ENCODE results near the gene CD33.

CD33 gene

DNA sequence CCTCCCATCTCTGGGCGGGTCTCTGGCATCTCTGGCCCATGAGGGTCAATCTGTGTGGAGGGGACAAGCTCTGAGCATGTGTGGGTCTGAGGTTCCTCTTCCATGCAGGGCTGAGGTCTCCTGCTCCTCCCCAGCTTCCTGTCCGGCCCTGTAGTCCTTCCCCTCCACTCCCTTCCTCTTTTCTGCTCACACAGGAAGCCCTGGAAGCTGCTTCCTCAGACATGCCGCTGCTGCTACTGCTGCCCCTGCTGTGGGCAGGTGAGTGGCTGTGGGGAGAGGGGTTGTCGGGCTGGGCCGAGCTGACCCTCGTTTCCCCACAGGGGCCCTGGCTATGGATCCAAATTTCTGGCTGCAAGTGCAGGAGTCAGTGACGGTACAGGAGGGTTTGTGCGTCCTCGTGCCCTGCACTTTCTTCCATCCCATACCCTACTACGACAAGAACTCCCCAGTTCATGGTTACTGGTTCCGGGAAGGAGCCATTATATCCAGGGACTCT lies at the start of gene CD33:
Gene CD33, plus strand, starts transcription at position 183 of the 496 bp plus-strand sequence. Its CDS starts 39 bp downstream, at position 222.
- DNase-seq: peak; percentile 3 to 47

DNA sequence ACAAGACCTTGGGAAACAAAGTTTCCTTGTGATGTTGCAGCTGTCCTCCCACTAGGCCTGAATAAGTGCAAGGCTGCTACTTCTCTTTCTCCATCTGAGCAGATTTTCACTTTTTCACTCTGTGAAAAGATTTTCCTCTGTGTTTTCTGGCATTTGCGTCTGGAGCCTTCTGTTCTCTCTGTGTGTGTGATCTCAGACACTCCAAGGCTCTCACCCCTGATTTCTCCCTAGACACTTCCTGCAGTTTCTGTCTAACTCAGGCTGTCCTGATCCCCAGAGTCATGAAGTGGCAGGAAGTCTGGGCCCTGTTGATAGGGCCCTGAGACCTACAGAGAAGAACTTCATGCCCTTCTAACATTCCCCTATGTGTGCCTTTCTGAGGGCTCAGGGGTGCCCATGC lies 45.6 kb upstream of the CD33 start:
- no peak for DNase-seq

DNA sequence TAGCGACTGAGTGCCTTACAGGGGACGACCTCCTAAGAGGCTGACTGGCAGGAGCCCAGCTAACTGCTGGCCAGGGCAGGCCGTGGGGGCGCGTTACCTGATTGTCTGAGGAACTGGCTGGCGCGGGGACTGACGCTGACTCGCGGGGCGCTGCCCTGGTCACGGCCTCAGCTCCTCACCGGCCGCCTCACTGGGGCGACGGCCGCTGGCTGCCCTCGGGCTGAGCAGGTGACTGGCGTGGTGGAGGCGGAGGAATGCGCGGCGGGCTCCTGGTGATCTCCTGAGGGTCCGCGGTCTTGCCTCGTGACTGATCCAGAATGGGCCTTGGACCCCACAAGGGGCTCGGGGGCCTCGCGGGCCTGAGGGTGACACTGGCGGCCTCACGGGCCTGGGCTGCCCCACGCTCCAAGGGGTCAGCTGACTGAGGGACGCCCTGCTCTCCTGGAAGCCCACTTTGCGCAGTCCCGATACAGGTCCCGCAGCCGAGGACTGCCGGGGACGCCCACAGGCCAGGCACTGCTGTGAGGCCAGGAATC lies 43.4 kb upstream of the CD33 start:
- no peak for DNase-seq

DNA sequence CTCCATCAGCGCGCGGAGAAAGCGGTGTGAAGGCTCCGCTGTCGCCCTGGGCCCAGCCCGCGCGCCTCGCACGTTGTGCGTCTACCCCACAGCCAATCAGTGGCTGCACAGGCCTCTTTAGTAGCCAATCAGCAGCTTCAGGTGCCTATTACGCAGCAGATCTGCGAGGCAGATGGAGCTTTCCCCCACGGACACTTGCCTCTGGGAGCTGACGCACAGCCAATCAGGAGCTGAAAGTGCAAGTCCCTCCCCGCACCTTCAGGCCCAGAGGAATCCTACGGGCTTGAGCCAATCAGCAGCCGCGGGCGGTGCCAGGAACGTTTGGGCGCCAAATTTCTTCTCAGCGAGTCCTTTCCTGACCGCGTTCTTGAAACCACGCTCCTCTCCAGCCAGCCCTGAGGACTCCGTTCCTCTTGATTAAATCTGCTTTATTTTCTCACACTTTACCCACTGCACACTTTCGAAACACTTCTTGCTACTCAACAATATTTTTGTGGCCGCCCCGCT lies 42.9 kb upstream of the CD33 start:
- DNase-seq: peak in 1 of 2 donors; percentile 51

DNA sequence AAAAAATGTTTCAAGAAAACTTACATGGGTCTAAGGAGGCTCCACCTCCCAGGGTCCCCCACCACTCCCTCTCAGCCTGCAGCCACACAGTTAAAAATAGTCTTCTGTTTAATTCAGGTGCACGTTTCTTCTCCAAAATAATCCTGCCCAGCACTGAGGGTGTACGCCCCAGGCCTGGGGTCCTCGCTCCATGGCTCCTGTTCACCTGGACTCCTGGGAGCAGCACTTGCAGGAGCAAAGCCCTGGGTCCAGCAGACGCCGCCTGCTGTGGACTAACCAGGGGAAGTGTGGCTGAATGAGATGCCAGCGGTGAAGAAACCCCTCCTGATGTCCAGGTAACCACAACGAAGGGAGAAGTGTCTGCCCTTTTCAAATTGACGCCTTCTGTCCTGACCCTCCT lies 41.3 kb upstream of the CD33 start:
- no peak for DNase-seq

DNA sequence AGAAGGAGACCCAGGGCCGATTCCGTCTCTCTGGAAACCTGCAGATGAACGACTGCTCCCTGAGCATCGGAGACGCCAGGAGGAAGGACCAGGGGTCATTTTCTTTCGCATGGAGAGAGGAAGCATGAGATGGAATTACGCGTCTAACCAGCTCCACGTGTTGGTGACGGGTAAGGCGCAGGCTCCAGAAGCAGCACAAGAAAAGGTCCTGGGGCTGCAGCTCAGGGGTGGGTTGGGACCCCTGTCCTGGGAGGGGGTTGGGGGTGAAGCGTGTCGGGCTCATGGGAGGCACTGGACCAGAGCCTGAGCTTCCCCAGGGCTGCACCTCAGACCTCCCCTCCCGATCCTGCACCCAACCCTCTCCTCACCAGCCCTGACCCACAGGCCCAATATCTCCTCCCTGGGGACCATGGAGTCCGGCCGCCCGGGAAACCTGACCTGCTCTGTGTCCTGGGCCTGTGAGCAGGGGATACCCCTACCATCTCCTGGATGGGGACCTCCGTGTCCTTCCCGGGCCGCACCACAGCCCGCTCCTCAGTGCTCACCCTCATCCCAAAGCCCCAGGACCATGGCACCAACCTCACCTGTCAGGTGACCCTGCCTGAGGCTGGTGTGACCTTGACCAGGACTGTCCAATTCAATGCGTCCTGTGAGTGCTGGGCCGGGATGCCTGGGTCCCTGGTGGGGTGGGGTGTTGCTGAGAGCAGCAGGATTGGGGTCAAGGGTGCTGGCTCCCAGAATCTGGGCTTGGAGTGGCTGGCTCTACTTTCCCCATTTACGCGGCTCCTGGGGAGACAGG lies 39.6 kb upstream of the CD33 start:
- no peak for DNase-seq

DNA sequence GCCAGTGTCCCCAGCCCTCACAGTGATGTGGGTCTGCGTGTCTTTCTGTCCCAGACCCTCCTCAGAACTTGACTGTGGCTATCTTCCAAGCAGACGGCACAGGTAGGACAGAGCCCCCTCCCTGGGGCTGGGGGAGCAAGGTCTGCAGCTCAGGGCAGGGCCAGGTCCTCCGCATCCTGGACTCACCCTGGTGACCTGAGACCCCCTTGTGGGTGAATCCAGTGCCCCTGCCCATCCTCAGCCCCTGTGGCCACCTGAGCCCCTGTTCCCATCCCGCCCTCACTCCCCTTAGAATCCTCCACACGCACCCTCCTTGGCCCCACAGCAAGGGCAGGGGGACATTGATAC lies 39.0 kb upstream of the CD33 start:
- no peak for DNase-seq

DNA sequence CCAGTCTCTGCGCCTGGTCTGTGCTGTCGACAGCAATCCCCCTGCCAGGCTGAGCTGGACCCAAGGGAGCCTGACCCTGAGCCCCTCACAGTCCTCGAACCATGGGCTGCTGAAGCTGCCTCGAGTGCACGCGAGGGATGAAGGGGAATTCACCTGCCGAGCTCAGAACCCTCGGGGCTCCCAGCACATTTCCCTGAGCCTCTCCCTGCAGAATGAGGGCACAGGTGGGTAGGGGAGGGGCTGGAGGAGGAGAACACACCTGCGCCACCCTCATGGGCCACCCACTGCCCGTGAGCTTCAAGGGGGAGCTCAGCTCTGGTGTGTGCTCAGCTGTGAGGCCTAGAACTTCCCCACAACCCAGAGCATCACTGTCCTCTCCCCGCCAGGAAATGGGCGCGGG lies 38.6 kb upstream of the CD33 start:
- no peak for DNase-seq

DNA sequence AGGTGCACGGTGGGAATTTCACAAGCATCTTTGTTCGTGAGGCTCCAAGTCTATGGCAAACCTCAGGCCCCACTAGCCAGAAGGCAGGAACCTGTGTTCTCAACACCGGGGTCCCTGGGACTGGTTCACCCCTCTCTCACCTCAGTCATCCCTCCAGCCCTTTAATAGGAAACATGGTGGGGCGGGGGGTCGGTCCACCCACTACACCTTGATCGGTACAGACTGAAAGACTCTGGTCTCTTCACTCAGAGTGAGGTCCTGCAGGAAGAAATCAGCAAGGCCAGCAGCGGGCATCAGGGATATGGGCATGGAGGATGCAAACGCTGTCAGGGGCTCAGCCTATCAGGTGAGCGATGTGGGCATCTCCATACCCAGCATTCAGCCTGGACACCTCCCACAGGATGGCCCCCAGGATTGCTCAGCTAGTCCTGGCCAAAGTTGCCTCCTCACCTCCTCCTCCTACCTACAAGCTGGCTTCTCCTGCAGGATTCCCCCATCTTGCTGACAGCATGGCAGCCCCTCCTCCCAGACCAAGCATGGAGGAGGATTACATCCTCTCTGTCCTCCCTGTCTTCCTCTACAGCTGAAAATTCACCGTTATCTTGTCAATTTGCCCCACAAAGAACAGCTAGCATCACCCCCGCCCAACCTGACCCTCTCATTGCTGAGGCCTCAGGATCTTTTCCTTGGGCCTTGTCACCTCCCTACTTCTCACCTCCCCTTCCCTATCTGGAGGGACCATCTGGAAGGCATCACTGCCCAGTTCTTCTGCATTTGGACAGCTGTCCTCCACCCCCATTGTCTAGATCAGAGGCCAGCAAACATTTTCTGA lies 37.3 kb upstream of the CD33 start:
- DNase-seq: no peak

DNA sequence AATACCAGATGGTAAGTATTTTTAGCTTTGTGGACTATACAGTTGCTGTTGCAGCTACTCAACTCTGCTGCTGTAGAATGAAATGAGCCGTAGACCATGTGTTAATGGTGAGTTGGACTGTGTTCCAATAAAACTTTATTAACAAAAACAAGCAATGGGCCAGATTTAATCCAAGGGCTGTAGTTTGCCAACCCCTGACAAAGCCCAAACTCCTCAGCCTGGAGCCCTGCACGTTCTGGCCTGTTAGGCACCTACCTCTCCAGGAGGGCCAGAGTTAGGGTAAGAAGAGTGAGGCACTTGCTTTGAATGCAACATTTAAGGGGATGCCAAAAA lies 36.7 kb upstream of the CD33 start:
- DNase-seq: no peak

DNA sequence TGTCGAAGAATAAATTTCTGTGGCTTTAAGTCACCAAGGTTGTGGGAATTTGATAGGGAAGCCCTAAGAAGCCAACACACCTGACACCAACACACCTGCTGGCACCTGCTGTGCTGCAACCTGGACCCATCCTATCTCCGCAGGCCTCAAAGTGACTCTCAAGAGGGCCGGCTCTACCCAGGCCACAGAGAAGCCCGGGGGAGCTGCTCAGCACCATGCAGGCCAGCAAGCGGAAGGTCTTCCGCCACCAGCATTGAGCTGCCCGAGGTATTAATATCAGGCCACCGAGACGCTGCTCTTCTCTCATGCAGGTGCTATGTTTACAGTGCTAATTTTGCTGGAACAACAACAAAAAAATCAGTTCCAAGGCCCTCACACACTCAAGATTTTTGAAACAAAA lies 32.2 kb upstream of the CD33 start:
- no peak for DNase-seq

DNA sequence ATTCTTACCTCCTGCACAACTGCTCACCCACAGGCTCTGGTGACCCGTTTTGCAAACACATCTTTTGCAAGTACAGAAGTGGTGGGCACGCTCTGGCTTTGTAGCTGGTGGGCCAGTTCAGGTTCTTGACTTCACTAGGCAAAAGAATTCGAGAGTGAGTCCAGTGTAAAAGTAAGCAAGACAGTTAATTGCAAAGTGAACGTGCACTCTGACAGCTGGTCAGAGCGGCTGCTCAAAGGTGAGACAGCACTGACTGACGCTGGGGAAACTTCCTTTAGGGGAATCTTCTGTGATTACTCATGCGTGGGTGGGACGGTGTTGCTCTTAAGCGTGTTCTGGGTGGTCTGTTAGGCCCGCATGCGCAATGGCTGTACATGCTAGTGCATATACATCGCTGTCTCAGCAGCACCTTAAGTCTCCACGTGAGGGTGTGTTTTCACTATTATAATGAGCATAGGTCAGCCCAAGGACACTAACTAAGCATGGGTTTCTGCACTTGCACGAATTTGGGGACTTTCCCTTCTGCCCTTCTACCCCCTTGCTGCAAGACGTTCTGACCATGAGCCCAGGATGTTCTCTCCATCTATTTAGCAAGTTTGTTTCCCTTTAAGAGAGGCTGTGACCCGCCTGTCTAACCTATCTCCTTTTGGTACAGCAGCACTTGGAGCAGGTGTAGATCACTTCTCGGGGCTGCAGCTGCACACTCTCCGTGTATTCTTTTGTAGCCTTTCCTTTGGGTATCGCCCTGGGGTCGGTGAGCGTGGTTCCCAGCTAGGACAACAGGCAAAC lies 30.2 kb upstream of the CD33 start:
- peak in 1 of 2 donors; percentile 44 for DNase-seq

DNA sequence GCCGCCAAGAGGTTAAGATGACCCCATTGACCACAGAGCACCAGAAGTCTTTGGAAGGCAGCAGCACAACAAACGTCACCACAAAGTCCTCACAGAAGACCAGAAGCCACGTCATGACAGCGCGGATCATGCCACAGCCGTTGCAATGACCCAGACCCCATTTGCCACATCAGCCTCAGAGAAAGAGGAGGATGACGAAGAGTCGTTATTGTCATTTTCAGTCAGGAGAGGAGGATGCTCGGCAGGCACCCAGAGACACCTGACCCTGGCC lies 29.6 kb upstream of the CD33 start:
- DNase-seq: no peak

DNA sequence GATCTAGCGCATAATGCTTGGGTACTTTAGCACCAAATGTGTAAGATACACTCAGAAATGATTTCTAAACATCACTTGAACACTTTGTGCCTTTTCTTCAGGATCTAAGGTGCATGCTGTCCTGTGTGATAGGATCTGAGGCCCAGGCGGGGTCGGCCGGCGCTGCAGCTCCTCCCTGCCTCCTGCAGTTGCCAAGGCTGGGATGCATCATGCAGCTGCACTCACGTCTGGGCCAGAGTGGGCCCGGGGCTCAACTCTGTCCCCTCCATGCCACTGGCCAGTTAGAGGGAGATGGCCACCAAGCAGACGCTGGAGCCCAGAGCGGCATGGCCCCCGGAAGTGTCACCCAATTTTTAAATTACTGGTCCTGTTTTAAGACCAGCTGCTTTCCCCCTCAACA lies 29.3 kb upstream of the CD33 start:
- DNase-seq: no peak

DNA sequence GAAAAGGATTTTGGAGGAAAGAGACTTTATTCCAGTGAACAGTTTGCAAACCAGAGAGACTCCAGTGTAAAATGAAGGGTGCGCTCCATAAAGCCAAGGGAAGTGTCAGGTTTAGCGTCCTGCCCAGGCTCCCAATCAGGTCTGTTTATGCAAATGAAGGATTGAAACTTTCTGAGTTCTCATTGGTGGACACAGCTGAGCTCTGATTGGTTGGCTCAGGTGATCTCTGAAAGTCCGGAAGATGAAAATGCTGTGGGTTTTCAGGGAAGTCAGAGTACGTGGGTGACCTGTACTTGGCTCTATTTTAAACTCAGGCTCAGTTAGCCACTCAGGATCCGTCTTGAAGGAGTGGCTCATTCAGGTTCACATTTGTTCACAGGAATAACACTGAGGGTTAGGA lies 28.7 kb upstream of the CD33 start:
- no peak for DNase-seq

DNA sequence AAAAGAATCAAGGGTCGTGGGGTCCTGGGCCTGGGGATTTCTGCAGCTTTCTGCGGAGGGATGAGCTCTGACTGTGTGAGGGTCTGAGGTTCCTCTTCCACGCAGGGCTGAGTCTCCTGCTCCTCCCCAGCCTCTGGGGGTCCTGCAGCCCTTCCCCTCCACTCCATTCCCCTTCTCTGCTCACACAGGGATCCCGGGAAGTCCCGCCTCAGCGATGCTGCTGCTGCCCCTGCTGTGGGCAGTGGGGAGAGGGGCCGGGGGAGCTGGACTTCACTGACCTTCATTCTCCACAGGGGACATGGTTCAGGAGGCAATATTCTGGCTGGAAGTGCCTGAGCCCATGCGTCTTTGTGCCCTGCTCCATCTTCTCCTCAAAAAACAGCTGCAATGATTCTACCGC lies 26.2 kb upstream of the CD33 start:
- no peak for DNase-seq

DNA sequence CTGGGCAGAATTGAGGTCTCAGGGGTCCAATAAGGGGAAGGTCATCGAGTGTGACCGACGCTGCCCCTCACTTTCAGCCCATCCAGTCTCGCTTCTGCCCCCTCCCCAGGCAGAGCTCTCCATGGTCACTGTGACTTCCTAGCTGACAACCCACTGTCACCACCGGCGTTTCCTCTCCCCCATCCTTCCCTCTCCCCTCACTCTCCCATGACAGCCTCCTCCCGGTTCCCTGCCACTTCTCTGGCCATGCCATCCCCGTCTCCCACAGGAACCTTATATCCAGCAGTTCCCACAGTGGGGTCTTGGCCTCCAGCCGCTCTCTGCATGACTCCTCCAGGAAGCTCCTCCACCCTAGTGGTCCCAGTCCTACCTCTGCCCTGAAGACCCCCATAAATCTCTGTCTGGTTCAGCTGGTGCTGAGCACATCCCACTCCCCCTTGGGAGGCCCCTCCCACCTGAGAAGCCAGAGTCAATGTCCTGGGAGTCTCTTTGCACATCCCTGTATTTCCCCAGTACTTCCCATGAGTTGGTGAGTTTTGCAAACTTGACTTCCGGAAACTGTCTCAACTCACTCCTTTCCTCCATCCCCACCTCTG lies 24.7 kb upstream of the CD33 start:
- DNase-seq: no peak

DNA sequence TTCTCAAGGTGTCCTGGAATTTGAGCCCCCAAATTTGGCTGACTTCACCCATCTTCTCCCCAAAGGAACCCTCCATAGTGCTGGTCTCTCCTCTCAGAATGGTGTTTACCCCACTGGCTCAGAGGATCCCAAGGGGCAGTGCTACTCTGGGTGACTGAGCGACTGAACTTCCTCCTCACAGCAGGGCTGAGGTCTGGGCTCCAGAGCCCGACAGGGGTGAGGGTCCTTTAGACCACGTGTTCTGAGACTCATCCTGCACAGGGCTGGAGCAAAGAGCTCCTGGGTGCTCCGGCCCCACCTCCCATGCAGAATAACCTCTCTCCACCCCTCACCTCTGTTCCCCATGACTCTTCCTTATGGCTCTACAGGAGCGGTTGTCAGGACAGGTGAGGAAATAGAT lies 23.2 kb upstream of the CD33 start:
- DNase-seq: no peak

DNA sequence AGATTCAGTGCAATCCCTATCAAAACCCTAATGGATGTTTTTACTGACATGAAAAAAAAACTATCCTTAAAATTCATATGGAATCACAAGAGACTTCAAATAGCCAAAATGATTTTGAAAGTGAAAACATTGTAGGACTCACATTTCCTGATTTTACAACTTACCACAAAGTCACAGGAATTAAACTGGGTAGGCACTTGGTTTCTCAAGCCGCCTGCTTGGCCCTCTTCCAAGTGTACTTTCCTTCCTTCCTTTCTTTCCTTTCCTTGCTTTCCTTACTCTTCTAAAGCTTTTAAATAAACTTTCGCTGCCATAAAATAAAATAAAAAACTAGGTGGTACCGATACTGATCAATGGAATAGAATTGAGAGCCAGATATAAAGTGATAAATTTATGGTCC lies 21.0 kb upstream of the CD33 start:
- DNase-seq: no peak

DNA sequence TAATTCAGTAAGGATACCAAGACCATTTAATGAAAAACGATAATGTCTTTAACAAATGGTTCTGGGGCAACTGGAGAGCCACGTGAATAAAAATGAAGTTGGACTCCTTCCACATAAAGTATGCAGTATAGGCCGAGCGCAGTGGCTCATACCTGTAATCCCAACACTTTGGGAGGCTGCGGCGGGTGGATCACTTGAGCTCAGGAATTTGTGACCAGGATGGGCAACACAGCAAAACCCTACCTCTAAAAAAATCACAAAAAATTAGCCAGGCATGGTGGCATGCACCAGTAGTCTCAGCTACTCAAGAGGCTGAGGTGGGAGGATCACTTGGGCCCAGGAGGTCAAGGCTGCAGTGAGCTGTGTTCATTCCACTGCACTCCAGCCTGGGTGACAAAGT lies 20.6 kb upstream of the CD33 start:
- no peak for DNase-seq

DNA sequence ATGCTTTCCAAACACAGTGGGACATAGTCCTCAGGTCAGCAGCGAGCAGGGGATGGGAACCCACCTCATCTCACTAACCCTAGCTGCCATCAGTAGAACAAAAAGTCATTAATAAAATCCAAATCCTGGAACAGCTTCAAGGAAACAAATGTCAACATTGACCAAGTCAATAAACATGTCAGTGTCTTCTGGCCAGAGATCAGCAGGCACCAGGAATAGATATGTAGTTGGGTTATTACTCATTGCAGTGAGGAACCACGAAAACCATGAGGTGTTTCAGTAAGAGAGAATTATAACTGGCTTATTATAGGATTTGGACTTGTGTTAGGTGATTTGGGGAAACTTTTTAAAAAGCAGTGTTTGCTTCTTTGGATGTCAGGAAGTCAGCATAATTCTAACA lies 17.1 kb upstream of the CD33 start:
- no peak for DNase-seq

DNA sequence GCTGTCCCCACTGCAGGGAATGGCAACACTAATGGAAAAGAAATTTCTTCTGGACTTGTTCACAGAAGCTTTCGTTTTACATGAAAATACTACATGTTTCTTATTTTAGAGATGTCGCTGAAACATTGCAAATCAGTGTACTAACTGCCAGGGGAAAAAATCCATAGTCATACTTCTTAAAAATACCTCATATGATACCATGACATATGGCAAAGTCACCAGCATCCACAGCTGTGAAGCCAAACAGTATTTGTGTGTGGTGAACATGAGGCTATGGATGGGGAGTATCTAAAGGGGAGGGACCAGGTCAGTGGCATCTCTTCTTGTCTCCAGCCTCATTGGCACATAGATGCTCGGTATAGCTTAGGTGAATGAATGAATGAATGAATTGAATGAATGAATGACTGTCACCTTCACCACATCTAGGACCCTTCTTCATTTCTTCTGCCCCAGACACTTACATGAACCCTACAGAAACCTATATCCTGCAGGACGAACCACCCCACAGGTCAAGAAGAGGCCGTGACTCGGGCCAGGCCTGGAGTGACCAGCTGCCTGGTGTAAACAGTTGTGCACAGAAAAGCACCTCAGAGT lies 14.6 kb upstream of the CD33 start:
- DNase-seq: no peak

Measured in CD4-positive, alpha-beta T cell treated with Interleukin-4 for 1 hour (primary cell).